Adipocyte (in vitro differentiated cells): ENCODE results near the gene ZBTB24.

Experiments used
- DNase-seq: peaks from one replicate; pipeline ENCODE4 v3.0.0-alpha.2; 2015; ENCODE audit warnings: low read depth
- H3K27me3 ChIP-seq: replicated peaks from 2 replicates; pipeline ENCODE4 v1.7.0; 2013; ENCODE audit warnings: mild to moderate bottlenecking, low read length, moderate library complexity; ENCODE audit not compliant: control insufficient read depth, insufficient read depth
- H3K36me3 ChIP-seq: 2 replicates; pipeline ENCODE4 v1.7.0; 2013; ENCODE audit warnings: low read length, mild to moderate bottlenecking, moderate library complexity; ENCODE audit not compliant: control insufficient read depth, insufficient read depth, severe bottlenecking
- H3K4me1 ChIP-seq: 2 replicates; pipeline ENCODE4 v1.7.0; 2013; ENCODE audit warnings: mild to moderate bottlenecking, low read length, moderate library complexity; ENCODE audit not compliant: control insufficient read depth, insufficient read depth
- H3K4me3 ChIP-seq: 2 replicates; pipeline ENCODE4 v1.7.0; 2013; ENCODE audit warnings: mild to moderate bottlenecking, low read length, moderate library complexity
- H3K9ac ChIP-seq: 2 replicates; pipeline ENCODE4 v1.7.0; 2013; ENCODE audit warnings: mild to moderate bottlenecking, low read length, moderate library complexity
- H3K9me3 ChIP-seq: 2 replicates; pipeline ENCODE4 v1.7.0; 2013; ENCODE audit warnings: mild to moderate bottlenecking, low read length, moderate library complexity; ENCODE audit not compliant: control insufficient read depth

ZBTB24 gene

GRCh38 chr6:109429496-109429895, 53.5 kb downstream of the ZBTB24 start:
- no peak overlapping the region for H3K9ac ChIP-seq
- peaks cover 24% of the 10 kb centered on the region for H3K4me1 ChIP-seq
- no peaks in the 10 kb centered on the region for H3K36me3 ChIP-seq
- H3K27me3 ChIP-seq: no peaks in the 10 kb centered on the region
- H3K4me3 ChIP-seq: no peak overlapping the region
- DNase-seq: no peak
- H3K9me3 ChIP-seq: no peaks in the 10 kb centered on the region

GRCh38 chr6:109428889-109429477, 54.0 kb downstream of the ZBTB24 start:
- Histone ChIP-seq H3K4me3 (peak overlapping the region; percentile 1), H3K27me3 (no peaks in the 10 kb centered on the region), H3K4me1 (peaks cover 24% of the 10 kb centered on the region), H3K36me3 (no peaks in the 10 kb centered on the region), H3K9ac (no peak overlapping the region), H3K9me3 (no peaks in the 10 kb centered on the region)
- DNase-seq: peak; percentile 66

GRCh38 chr6:109424946-109425345, 58.1 kb downstream of the ZBTB24 start:
- no peak for DNase-seq
- H3K9ac ChIP-seq: no peak overlapping the region
- no peaks in the 10 kb centered on the region for H3K36me3 ChIP-seq
- H3K9me3 ChIP-seq: no peaks in the 10 kb centered on the region
- H3K27me3 ChIP-seq: no peaks in the 10 kb centered on the region
- H3K4me1 ChIP-seq: peaks cover 21% of the 10 kb centered on the region
- peak overlapping the region; percentile 52 for H3K4me3 ChIP-seq

GRCh38 chr6:109421184-109421583, 61.8 kb downstream of the ZBTB24 start:
- Histone ChIP-seq H3K9ac (no peak overlapping the region), H3K4me1 (peaks cover 13% of the 10 kb centered on the region), H3K36me3 (no peaks in the 10 kb centered on the region), H3K9me3 (no peaks in the 10 kb centered on the region), H3K27me3 (no peaks in the 10 kb centered on the region), H3K4me3 (no peak overlapping the region)
- DNase-seq: no peak

- Histone ChIP-seq H3K9me3 (no peaks in the 10 kb centered on the region), H3K36me3 (no peaks in the 10 kb centered on the region), H3K9ac (no peak overlapping the region), H3K4me1 (peaks cover 13% of the 10 kb centered on the region), H3K4me3 (no peak overlapping the region), H3K27me3 (no peaks in the 10 kb centered on the region)
- no peak for DNase-seq
Observed at GRCh38 chr6:109420751-109421150, 62.3 kb downstream of the ZBTB24 start.

- Histone ChIP-seq H3K9ac (no peak overlapping the region), H3K4me1 (no peaks in the 10 kb centered on the region), H3K4me3 (no peak overlapping the region), H3K9me3 (no peaks in the 10 kb centered on the region), H3K36me3 (no peaks in the 10 kb centered on the region), H3K27me3 (no peaks in the 10 kb centered on the region)
- DNase-seq: no peak
Observed at GRCh38 chr6:109417646-109418045, 65.4 kb downstream of the ZBTB24 start.
